GM20000 (cell line): ENCODE results near the gene C2orf74.
"Not testable (repeated sequence)": the region's sequence is repeated elsewhere in the genome, so short reads cannot be mapped to it uniquely, and the experiment has no call there.

ENCODE experiments used
- DNase-seq: peaks from one replicate; pipeline ENCODE4 v3.0.0; 2012; ENCODE audit warnings: low spot score
- CTCF ChIP-seq: IDR thresholded peaks from 2 replicates; pipeline ENCODE4 v1.5.1; 2012; ENCODE audit warnings: mild to moderate bottlenecking, control low read depth; ENCODE audit errors: extremely low read depth, missing control alignments

Gene C2orf74

GRCh38 chr2:61161888-61162287 is at the start of gene C2orf74:
TSS of gene C2orf74 (plus strand) at chr2:61162188. CDS start at chr2:61162515, 327 bp downstream.
- TF ChIP-seq CTCF = no peak
- DNase-seq = no peak

- TF ChIP-seq CTCF = no peak
- no peak for DNase-seq
Measured at GRCh38 chr2:61114147-61114546, 47.8 kb upstream of the C2orf74 start.

GRCh38 chr2:61116302-61116701 is 45.7 kb upstream of the C2orf74 start:
- TF ChIP-seq CTCF = no peak

GRCh38 chr2:61117534-61117933 is 44.5 kb upstream of the C2orf74 start:
- peak; percentile 15 for DNase-seq
- no peak for TF ChIP-seq CTCF

More at GRCh38 chr2:61116302-61116701, 45.7 kb upstream of the C2orf74 start:
- DNase-seq = no peak

GRCh38 chr2:61125123-61125710 is 36.8 kb upstream of the C2orf74 start:
- TF ChIP-seq CTCF = no peak
- DNase-seq = no peak

GRCh38 chr2:61125798-61126197 is 36.2 kb upstream of the C2orf74 start:
- DNase-seq = no peak
- no peak for TF ChIP-seq CTCF

- not testable (repeated sequence) for DNase-seq
Measured at GRCh38 chr2:61128122-61128521, 33.9 kb upstream of the C2orf74 start.

GRCh38 chr2:61134141-61134540 is 27.8 kb upstream of the C2orf74 start:
- no peak for DNase-seq
- no peak for TF ChIP-seq CTCF
